ENCODE measurements around the gene NFILZ.

Gene NFILZ

DNA sequence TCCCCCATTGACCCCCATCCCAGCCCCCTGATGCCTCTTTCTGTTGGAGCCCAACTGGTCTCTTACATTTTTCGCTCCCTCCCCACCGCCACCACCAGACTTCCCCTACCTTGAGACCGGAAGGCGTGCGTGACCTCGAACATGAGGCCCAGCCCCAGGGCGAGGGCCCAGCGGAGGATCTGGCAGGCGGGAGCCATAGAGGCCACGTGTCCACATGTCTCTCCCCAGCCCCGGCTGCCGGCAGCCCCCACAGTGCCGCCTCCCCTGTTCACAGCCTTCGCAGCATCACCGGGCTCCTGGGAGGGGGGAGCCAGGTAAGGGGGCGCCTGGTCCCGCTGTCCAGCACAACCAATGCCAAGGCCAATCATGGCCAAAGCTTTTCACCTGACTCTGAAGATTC, 24.9 kb upstream of the NFILZ start:
- Histone ChIP-seq H3K36me3 (ENCODE audit: insufficient read depth, low read length) (no peaks in the 10 kb centered on the region; the same call in 1 of the 2 replicates), H3K9ac (ENCODE audit: low read depth, low read length) (no peak overlapping the region), H3K4me1 (ENCODE audit: insufficient read depth, low read length) (peaks cover 6% of the 10 kb centered on the region; the same call in 1 of the 2 replicates), H3K9me3 (ENCODE audit: control insufficient read depth, insufficient read depth, low read length) (peaks cover 4% of the 10 kb centered on the region; the same call in 1 of the 2 replicates)

GRCh38 chr19:8607386-8607785, 23.0 kb upstream of the NFILZ start:
- Histone ChIP-seq H3K4me1 (ENCODE audit: insufficient read depth, low read length) (peaks cover 11% of the 10 kb centered on the region; the same call in 1 of the 2 replicates), H3K9me3 (ENCODE audit: control insufficient read depth, insufficient read depth, low read length) (peaks cover 4% of the 10 kb centered on the region; the same call in 1 of the 2 replicates), H3K36me3 (ENCODE audit: insufficient read depth, low read length) (no peaks in the 10 kb centered on the region; the same call in 1 of the 2 replicates), H3K9ac (ENCODE audit: low read depth, low read length) (no peak overlapping the region)

GRCh38 chr19:8608941-8609278, 21.5 kb upstream of the NFILZ start:
- Histone ChIP-seq H3K36me3 (ENCODE audit: insufficient read depth, low read length) (no peaks in the 10 kb centered on the region; the same call in 1 of the 2 replicates), H3K4me1 (ENCODE audit: insufficient read depth, low read length) (peaks cover 11% of the 10 kb centered on the region; the same call in 1 of the 2 replicates), H3K9ac (ENCODE audit: low read depth, low read length) (peak overlapping the region; percentile 56; the same call in 1 of the 2 replicates), H3K9me3 (ENCODE audit: control insufficient read depth, insufficient read depth, low read length) (peaks cover 4% of the 10 kb centered on the region; the same call in 1 of the 2 replicates)

DNA sequence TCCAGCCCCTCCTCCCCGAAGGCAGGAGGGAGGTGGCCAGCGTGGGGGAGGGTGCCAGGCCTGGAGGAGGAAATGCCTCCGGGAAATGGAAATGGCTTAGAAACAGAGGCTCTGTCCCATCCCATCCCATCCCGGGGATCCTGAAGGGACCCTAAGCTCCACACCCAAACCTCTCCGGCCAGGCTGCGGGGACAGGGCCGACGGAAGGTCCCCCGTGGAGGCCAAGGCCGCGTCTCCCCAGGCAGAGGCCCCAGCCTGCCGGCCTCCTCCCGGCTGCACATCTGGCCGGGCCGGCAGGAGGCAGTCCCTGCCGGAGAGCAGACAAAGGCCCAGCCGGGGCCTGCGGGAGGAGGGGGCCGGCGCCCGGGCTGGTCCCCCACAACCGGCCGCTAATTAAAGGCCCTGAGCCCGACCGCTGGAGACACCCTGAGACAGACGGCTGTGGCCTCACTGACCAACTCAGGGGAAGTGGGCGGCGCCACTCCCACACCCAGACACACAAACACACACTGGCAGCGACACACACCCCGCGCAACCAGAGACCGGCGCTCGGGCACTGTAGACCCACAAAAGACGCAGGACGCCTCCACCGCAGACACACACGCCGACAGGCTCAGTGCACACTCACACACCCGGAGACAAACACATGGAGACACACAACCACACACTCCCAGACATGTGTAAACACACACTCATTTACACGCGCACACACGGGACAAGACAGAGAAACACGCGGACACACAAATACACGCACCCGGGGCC, 21.0 kb upstream of the NFILZ start:
- peak overlapping the region; percentile 56 for H3K9ac ChIP-seq (ENCODE audit: low read depth, low read length)
- H3K4me1 ChIP-seq (ENCODE audit: insufficient read depth, low read length) = peaks cover 11% of the 10 kb centered on the region; the same call in 1 of the 2 replicates
- no peaks in the 10 kb centered on the region; the same call in 1 of the 2 replicates for H3K36me3 ChIP-seq (ENCODE audit: insufficient read depth, low read length)
- peaks cover 4% of the 10 kb centered on the region; the same call in 1 of the 2 replicates for H3K9me3 ChIP-seq (ENCODE audit: control insufficient read depth, insufficient read depth, low read length)

DNA sequence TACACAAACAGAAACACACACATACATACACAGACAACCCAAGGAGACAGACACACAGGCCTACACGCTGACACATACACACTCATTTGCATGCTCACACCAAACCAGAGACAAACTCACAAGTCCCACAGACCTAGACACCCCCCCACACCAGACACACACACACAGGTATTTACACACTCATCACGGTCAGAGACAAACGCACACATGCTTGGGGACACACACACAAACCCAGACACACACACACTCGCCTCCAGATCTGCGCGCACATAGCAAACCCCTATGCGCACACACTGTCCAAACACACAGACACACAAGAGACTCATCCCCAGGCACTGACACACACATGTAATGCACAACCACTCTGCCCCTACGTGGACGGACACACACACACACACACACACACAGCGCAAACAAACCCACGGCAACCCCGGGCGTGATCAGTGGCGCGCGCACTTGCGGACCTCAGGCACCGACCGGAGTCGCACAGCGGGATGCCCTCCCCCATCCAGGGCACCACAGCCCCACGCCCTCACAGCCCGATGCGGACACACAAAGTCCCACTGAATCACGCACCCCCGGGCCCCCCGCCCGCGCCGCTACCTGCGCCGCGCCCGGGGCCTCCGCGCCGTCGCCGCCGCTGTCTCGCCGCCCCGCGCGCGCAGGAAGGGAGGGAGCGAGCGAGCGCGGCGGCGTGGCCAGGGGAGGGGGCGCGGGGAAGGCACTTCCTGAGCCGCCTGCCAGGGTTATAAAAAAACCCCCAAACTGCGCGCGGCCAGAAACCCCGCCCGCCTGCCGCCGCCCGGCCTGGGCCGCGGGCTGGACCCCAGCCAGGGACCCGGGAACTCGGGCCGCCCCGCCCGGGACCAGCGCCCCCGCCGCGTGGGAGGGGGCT, 20.1 kb upstream of the NFILZ start, which contains the start of gene ADAMTS10:
Gene ADAMTS10 (minus strand): TSS at position 675 of the 895 bp plus-strand sequence. CDS start 5,005 bp downstream, outside the sequence.
- Histone ChIP-seq H3K9ac (ENCODE audit: low read depth, low read length) (peak within 1 kb of the TSS; percentile 56), H3K9me3 (ENCODE audit: control insufficient read depth, insufficient read depth, low read length) (no peaks in the 10 kb centered on the region), H3K36me3 (ENCODE audit: insufficient read depth, low read length) (no peaks in the 10 kb centered on the region; the same call in 1 of the 2 replicates), H3K4me1 (ENCODE audit: insufficient read depth, low read length) (peaks cover 11% of the 10 kb centered on the region; the same call in 1 of the 2 replicates)

DNA sequence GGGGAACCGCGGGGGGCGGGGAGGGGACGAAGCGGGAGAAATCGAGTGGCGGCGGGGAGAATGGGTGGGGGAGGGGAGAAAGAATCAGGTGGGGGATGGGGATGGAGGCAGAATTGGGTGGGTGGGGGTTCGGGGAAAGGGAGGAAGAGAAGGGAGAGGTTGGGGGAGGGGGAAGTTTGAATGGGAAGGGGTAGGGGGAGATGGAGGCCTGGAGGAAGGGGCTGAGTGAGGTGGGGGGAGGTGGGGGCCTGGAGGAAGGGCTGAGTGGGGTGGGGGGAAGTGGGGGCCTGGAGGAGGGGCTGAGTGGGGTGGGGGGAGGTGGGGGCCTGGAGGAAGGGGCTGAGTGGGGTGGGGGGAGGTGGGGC, 19.5 kb upstream of the NFILZ start:
- Histone ChIP-seq H3K9ac (ENCODE audit: low read depth, low read length) (no peak overlapping the region), H3K36me3 (ENCODE audit: insufficient read depth, low read length) (no peaks in the 10 kb centered on the region; the same call in 1 of the 2 replicates), H3K4me1 (ENCODE audit: insufficient read depth, low read length) (peaks cover 11% of the 10 kb centered on the region; the same call in 1 of the 2 replicates), H3K9me3 (ENCODE audit: control insufficient read depth, insufficient read depth, low read length) (no peaks in the 10 kb centered on the region)

GRCh38 chr19:8611391-8611876, 19.0 kb upstream of the NFILZ start:
- Histone ChIP-seq H3K4me1 (ENCODE audit: insufficient read depth, low read length) (peaks cover 11% of the 10 kb centered on the region; the same call in 1 of the 2 replicates), H3K36me3 (ENCODE audit: insufficient read depth, low read length) (no peaks in the 10 kb centered on the region; the same call in 1 of the 2 replicates), H3K9me3 (ENCODE audit: control insufficient read depth, insufficient read depth, low read length) (no peaks in the 10 kb centered on the region), H3K9ac (ENCODE audit: low read depth, low read length) (no peak overlapping the region)

GRCh38 chr19:8611877-8612806, 18.3 kb upstream of the NFILZ start:
- Histone ChIP-seq H3K36me3 (ENCODE audit: insufficient read depth, low read length) (no peaks in the 10 kb centered on the region; the same call in 1 of the 2 replicates), H3K9me3 (ENCODE audit: control insufficient read depth, insufficient read depth, low read length) (no peaks in the 10 kb centered on the region), H3K4me1 (ENCODE audit: insufficient read depth, low read length) (peaks cover 11% of the 10 kb centered on the region; the same call in 1 of the 2 replicates), H3K9ac (ENCODE audit: low read depth, low read length) (no peak overlapping the region)

GRCh38 chr19:8612807-8613171, 17.6 kb upstream of the NFILZ start:
- Histone ChIP-seq H3K9me3 (ENCODE audit: control insufficient read depth, insufficient read depth, low read length) (no peaks in the 10 kb centered on the region), H3K36me3 (ENCODE audit: insufficient read depth, low read length) (no peaks in the 10 kb centered on the region), H3K9ac (ENCODE audit: low read depth, low read length) (no peak overlapping the region), H3K4me1 (ENCODE audit: insufficient read depth, low read length) (peaks cover 11% of the 10 kb centered on the region; the same call in 1 of the 2 replicates)

GRCh38 chr19:8614455-8614854, 16.0 kb upstream of the NFILZ start:
- Histone ChIP-seq H3K9me3 (ENCODE audit: control insufficient read depth, insufficient read depth, low read length) (no peaks in the 10 kb centered on the region), H3K36me3 (ENCODE audit: insufficient read depth, low read length) (no peaks in the 10 kb centered on the region), H3K4me1 (ENCODE audit: insufficient read depth, low read length) (peaks cover 5% of the 10 kb centered on the region; the same call in 1 of the 2 replicates), H3K9ac (ENCODE audit: low read depth, low read length) (no peak overlapping the region)

- Histone ChIP-seq H3K9me3 (ENCODE audit: control insufficient read depth, insufficient read depth, low read length) (no peaks in the 10 kb centered on the region), H3K4me1 (ENCODE audit: insufficient read depth, low read length) (peaks cover 5% of the 10 kb centered on the region; the same call in 1 of the 2 replicates), H3K9ac (ENCODE audit: low read depth, low read length) (no peak overlapping the region), H3K36me3 (ENCODE audit: insufficient read depth, low read length) (no peaks in the 10 kb centered on the region)
Measured at GRCh38 chr19:8615024-8615423, 15.4 kb upstream of the NFILZ start.

GRCh38 chr19:8615813-8616596, 14.4 kb upstream of the NFILZ start:
- H3K4me1 ChIP-seq (ENCODE audit: insufficient read depth, low read length) = peaks cover 5% of the 10 kb centered on the region; the same call in 1 of the 2 replicates
- H3K9ac ChIP-seq (ENCODE audit: low read depth, low read length) = no peak overlapping the region
- no peaks in the 10 kb centered on the region for H3K9me3 ChIP-seq (ENCODE audit: control insufficient read depth, insufficient read depth, low read length)
- H3K36me3 ChIP-seq (ENCODE audit: insufficient read depth, low read length) = no peaks in the 10 kb centered on the region

GRCh38 chr19:8616861-8617260, 13.6 kb upstream of the NFILZ start:
- Histone ChIP-seq H3K9me3 (ENCODE audit: control insufficient read depth, insufficient read depth, low read length) (no peaks in the 10 kb centered on the region), H3K4me1 (ENCODE audit: insufficient read depth, low read length) (peaks cover 4% of the 10 kb centered on the region; the same call in 1 of the 2 replicates), H3K36me3 (ENCODE audit: insufficient read depth, low read length) (no peaks in the 10 kb centered on the region), H3K9ac (ENCODE audit: low read depth, low read length) (no peak overlapping the region)
